GM18520 (cell line): ENCODE data around the gene SIRPB2.

ENCODE experiments used
- ATAC-seq: cut with Tn5 transposase; IDR thresholded peaks from one replicate; pipeline ENCODE4 v1.9.1; 2021; ENCODE audit not compliant: unreplicated experiment

SIRPB2 gene

DNA sequence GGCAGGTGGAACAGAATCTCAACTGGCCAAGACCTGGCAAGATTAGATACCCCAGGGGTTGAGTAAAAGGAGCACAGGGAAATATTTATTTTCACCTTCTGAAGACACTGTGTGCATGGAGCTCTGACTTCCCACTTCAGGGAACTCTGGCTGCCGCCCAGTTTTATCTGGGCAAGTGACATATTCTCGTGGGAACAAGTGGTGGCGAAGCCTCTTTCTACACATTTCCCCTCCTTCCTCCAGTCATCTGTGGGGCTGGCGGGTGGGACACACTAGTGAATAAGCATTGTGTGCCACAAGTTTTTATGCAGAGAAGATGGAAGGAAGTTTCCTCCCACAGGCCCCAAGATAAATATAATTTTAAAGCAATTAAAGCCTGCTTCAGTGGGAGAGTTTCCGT lies 48.1 kb downstream of the SIRPB2 start:
- ATAC-seq, result no peak

DNA sequence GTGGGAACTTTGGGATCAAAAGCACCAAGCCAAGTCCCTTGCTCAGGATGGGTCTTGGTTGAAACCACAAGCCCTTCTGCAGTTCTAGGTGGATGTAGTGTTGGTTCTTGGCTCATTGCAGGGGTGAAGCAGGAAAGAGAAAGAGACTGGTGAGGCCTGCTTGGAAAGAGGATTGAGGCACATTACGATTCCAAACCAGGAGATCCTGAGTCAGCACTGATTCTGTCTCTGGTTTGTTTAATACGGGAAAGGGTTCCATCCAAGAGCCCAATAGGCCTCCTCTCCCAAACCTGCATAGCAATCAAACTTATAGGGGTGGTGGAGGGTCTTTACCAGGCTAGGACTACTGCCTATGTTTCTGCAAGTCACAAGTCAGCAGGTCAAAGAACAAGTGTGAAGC lies 48.9 kb downstream of the SIRPB2 start:
- ATAC-seq, result no peak

- ATAC-seq, result no peak
Observed at GRCh38 chr20:1441133-1441532, 50.1 kb downstream of the SIRPB2 start.

DNA sequence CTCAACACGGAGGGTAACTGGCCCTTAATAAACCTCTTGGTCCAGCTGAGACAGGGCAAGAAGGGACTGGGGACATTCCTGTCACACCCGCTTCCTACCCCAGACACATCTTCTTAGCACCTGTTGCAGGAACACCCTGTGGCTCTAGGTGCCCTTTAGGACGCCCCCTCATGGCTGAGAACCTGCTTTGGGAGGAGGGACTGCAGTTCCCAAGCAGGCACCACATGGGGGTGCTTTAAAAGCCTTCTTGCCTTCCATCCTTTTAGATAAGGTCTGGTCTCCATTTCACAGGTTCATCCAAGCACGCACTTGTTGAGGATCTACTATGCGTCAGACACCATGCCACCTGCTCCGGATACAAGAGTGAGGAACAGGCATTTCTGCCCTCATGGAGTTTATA lies 51.2 kb downstream of the SIRPB2 start:
- no peak for ATAC-seq

DNA sequence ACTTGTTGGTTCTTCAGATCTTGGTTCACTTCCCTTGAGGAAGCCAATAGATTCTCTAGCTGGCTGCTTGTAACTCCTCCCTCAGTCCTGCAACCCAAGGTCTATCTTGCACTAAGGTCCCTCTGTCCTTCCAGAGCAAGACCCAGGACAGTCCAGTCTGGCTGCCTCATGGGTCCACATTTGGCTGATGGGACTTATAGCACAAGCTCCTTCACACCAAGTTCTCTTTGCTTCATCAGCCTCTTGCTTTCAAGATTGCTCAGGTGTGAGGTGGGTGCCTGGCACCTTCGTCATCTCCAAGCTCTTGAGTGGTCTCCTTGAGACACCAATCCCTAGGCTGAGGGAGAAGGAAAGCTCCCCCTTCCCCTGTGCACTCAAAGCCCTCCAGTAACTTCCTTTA lies 52.9 kb downstream of the SIRPB2 start:
- no peak for ATAC-seq

- ATAC-seq, result no peak
Observed at GRCh38 chr20:1437235-1437904, 53.9 kb downstream of the SIRPB2 start.

GRCh38 chr20:1436263-1436662 lies 55.0 kb downstream of the SIRPB2 start:
- ATAC-seq, result no peak

GRCh38 chr20:1435337-1435699 lies 55.9 kb downstream of the SIRPB2 start:
- ATAC-seq, result no peak

DNA sequence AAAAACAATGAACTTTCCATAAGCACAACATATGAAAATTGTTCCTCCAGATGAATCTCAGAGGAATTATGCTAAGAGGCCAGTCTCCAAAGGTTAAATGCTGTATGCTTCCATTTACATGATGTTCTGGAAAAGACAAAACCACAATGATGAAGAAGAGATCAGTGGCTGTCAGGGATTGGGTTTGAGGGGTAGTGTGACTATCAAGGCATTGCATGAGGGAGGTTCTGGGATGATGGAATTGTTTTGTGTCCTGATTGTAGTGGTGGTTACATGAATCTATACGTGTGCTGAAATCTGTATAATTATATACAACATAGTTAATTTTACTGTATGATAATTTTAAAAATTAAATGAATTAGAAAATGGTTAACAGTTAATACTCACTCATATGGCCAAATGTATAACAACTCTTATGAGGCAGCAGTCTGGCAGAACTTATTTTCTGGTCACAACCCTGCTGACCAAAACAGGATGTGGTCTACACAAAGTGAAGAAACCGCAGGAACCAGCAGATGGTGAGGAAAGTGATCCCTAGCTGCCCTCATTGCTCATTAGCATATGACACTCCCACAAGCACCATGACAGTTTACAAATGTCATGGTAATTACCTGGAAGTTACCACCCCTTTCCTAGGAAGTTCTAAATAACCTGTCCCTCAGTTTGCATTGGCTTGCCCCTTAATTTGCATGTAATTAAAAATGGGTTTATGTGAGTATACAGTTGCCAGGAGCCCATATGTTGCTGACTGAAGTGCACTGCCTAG lies 56.5 kb downstream of the SIRPB2 start:
- ATAC-seq, result peak; percentile 92

DNA sequence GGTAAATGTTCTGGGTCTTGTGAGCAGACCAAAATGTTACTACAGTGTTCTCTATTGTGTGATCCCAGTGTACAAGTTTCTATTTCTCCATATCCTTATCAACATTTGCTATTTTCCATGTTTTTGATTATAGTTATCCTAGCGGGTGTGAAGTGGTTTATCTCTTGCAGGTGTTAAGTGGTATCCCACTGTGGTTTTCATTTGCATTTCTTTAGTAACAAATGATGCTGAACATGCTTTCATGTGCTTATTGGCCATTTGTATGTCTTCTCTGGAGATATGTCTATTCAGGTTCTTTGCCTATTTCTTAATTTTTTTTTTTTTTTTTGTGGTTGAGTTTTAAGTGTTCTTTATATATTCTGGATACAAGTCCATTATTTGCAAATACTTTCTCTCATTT lies 60.1 kb downstream of the SIRPB2 start:
- ATAC-seq, result no peak

- ATAC-seq, result no peak
Observed at GRCh38 chr20:1430004-1430451, 61.2 kb downstream of the SIRPB2 start.

- no peak for ATAC-seq
Observed at GRCh38 chr20:1429143-1429728, 62.0 kb downstream of the SIRPB2 start.

- ATAC-seq, result no peak
Observed at GRCh38 chr20:1427457-1428054, 63.7 kb downstream of the SIRPB2 start.

GRCh38 chr20:1426231-1426849 lies 64.9 kb downstream of the SIRPB2 start:
- ATAC-seq, result no peak
